Forelimb muscle (tissue), 1 donor: ENCODE measurements around the gene RCOR3. TPM values are rescaled to one million over a fixed set of nuclear protein-coding genes. Genes with fewer than 3 reads are reported as not detected.
"Not testable (repeated sequence)": the region's sequence is repeated elsewhere in the genome, so short reads cannot be mapped to it uniquely, and the experiment has no call there.

ENCODE experiments used
- DNase-seq: peaks from one replicate; pipeline ENCODE4 v3.0.0-alpha.2; 2013; ENCODE audit warnings: low read depth
- polyA plus RNA-seq: library from polyadenylated mRNA; unstranded; fragments of 120-200 nt; gene quantifications from one replicate; pipeline ENCODE4 v1.2.1, GENCODE V29; 2013; ENCODE audit not compliant: insufficient read length

Gene RCOR3
- polyA plus RNA-seq, 1 donor: 56.5 TPM

GRCh38 chr1:211260141-211261107 lies 1.3 kb downstream of the RCOR3 start:
- DNase-seq: peak; percentile 39

- DNase-seq: no peak
These were observed 2.1 kb downstream of the RCOR3 start for GRCh38 chr1:211261229-211261628.

- not testable (repeated sequence) for DNase-seq
These were observed 3.9 kb downstream of the RCOR3 start for GRCh38 chr1:211263022-211263421.

GRCh38 chr1:211267204-211267857 lies 8.2 kb downstream of the RCOR3 start:
- no peak for DNase-seq

- DNase-seq: no peak
These were observed 20.2 kb downstream of the RCOR3 start for GRCh38 chr1:211279340-211279739.

GRCh38 chr1:211280910-211281309 lies 21.7 kb downstream of the RCOR3 start:
- no peak for DNase-seq

- no peak for DNase-seq
These were observed 22.3 kb downstream of the RCOR3 start for GRCh38 chr1:211281320-211282022.

GRCh38 chr1:211282023-211282373 lies 22.8 kb downstream of the RCOR3 start:
- DNase-seq: no peak

GRCh38 chr1:211285196-211285595 lies 26.0 kb downstream of the RCOR3 start:
- DNase-seq: no peak

GRCh38 chr1:211287218-211287617 lies 28.1 kb downstream of the RCOR3 start:
- DNase-seq: no peak

GRCh38 chr1:211292411-211292810 lies 33.2 kb downstream of the RCOR3 start:
- DNase-seq: no peak

GRCh38 chr1:211296396-211296795 lies 37.2 kb downstream of the RCOR3 start:
- no peak for DNase-seq

GRCh38 chr1:211305044-211305443 lies 45.9 kb downstream of the RCOR3 start:
- DNase-seq: no peak

GRCh38 chr1:211309617-211310016 lies 50.5 kb downstream of the RCOR3 start:
- no peak for DNase-seq

- no peak for DNase-seq
These were observed 54.2 kb downstream of the RCOR3 start for GRCh38 chr1:211313392-211313791.

- DNase-seq: no peak
These were observed 59.6 kb downstream of the RCOR3 start for GRCh38 chr1:211318576-211319280.

- DNase-seq: no peak
These were observed 60.7 kb downstream of the RCOR3 start for GRCh38 chr1:211319892-211320291.

- DNase-seq: no peak
These were observed 61.8 kb downstream of the RCOR3 start for GRCh38 chr1:211320980-211321379.

- not testable (repeated sequence) for DNase-seq
These were observed 62.5 kb downstream of the RCOR3 start for GRCh38 chr1:211321646-211322045.

- peak; percentile 39 for DNase-seq
These were observed 64.2 kb downstream of the RCOR3 start for GRCh38 chr1:211323156-211324063.
